ENCODE measurements around the gene ATP10A. TPM values are rescaled to one million over a fixed set of nuclear protein-coding genes. Genes with fewer than 3 reads are reported as not detected.

The ATP10A gene
- total RNA-seq, 2 experiments from 2014 or later = 0.06 TPM; not detected in 1

DNA sequence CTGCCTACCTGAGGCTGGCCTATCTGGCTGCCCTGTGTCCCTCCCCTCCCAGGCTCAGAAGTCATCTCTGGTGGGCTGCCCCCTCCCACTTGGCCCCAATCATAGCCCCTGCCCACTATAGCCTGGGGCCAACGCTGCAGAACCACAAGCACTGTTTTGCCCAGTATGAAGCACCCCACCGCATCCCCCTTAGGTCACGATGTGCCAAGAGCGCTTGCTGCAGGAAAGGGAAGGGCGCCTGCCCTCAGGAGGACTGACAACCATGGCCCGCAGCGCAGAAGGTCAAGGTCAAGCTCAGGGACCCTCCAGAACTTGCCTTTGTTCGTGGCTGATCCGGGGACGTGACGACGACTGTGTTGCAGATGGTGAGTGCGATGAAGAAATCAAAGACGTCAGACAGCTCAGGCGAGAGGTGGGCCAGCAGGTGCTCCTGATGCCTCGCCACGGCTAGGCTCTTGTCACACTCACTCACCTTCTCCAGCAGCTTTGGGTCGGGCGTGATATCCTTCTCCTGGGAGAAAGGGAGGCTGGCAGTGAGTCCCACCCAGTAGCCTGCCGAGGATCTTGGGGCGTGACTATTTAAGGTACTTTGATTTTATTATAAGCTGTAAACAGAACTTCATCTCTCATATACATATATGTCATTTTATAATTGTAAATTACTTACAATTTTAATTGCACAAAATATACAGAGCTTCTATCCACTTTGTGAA lies 146.6 kb downstream of the ATP10A start:
- DNase-seq (ENCODE audit: low spot score) = no peak
- no peaks in the 10 kb centered on the region for H3K4me1 ChIP-seq (ENCODE audit: insufficient read depth, low read length, poor library complexity, severe bottlenecking)
- no TSS peak for BruUV-seq (replicated peaks)
- intact Hi-C loops (cut with micrococcal nuclease; ENCODE audit: unreplicated experiment) = no loop called here
- no peaks in the 10 kb centered on the region for H4K20me1 ChIP-seq (ENCODE audit: insufficient read depth, low read length)
- no peak overlapping the region for H3K27ac ChIP-seq (ENCODE audit: low read depth, low read length, poor library complexity, severe bottlenecking)
- H3K9me2 ChIP-seq (ENCODE audit: insufficient read depth, low read length) = no peaks in the 10 kb centered on the region
- no peaks in the 10 kb centered on the region for H3K36me3 ChIP-seq (ENCODE audit: insufficient read depth, low read length)
- no peak overlapping the region for H3K4me3 ChIP-seq (ENCODE audit: low read depth, low read length, poor library complexity, severe bottlenecking)
- H3K79me2 ChIP-seq (ENCODE audit: insufficient read depth, low read depth, low read length) = no peaks in the 10 kb centered on the region
- ChIA-PET POLR2A (interaction anchor here (0.6 kb wide), 1 partner anchor 131 kb away, joined by 3 read pairs; no protein-coding TSS in a partner anchor), CTCF (ENCODE audit: unreplicated experiment) (no interaction called here)
- no peak overlapping the region for H2AFZ ChIP-seq (ENCODE audit: low read length)
- H3K4me2 ChIP-seq (ENCODE audit: low read length) = no peak overlapping the region
- TF ChIP-seq, protein P1, sequence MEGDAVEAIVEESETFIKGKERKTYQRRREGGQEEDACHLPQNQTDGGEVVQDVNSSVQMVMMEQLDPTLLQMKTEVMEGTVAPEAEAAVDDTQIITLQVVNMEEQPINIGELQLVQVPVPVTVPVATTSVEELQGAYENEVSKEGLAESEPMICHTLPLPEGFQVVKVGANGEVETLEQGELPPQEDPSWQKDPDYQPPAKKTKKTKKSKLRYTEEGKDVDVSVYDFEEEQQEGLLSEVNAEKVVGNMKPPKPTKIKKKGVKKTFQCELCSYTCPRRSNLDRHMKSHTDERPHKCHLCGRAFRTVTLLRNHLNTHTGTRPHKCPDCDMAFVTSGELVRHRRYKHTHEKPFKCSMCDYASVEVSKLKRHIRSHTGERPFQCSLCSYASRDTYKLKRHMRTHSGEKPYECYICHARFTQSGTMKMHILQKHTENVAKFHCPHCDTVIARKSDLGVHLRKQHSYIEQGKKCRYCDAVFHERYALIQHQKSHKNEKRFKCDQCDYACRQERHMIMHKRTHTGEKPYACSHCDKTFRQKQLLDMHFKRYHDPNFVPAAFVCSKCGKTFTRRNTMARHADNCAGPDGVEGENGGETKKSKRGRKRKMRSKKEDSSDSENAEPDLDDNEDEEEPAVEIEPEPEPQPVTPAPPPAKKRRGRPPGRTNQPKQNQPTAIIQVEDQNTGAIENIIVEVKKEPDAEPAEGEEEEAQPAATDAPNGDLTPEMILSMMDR (conservative IDR thresholded peaks at IDR 0.05; ENCODE audit: low read length) = no peak
- H3K9me3 ChIP-seq (ENCODE audit: low read length) = no peaks in the 10 kb centered on the region

DNA sequence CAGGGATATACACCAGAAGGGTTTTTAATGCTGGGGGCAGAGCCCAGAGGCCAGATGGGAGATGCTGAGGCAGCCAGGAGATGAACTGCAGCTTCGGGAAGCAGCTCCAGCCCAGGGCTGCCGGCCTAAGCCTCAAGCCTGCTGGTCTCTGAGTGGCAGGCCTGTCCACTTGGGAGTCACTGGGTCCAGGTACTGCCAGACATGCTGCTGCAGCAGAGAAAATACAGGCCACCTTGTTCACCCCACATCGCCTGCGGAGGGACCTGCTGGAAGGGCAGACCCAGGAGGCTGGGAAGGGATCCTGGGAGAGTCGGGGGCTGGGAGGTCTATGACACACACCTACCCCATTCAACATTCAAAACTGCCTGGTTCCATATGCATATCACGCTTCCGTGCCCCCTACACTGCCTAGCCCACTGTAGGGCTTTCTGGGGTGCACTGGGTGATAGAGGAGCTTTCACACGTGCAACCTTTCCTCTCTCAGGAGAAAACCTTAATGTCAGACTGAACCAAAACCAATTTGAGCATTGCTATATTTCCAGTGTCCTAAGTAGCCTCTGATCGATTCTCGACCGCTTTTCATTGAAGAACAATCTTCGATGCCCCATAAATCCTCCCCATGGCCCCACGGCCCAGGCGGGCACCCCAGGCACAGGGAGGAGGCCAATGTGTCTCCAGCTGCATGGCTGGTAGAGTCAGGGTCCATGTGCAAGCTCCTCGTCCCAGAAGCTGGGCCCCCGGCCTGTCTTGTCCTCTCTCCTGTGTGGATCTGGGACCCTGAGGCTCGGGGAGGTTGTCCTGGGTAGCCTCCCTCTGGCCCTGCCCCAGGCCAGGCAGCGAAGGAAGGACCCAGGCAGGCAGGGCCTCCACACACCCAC lies 147.4 kb downstream of the ATP10A start:
- intact Hi-C loops (cut with micrococcal nuclease; ENCODE audit: unreplicated experiment) = no loop called here
- H3K4me1 ChIP-seq (ENCODE audit: insufficient read depth, low read length, poor library complexity, severe bottlenecking) = no peaks in the 10 kb centered on the region
- no peak overlapping the region for H3K4me2 ChIP-seq (ENCODE audit: low read length)

More for the DNA sequence above, 147.4 kb downstream of the ATP10A start:
- H3K4me3 ChIP-seq (ENCODE audit: low read depth, low read length, poor library complexity, severe bottlenecking) = no peak overlapping the region
- H3K9me3 ChIP-seq (ENCODE audit: low read length) = no peaks in the 10 kb centered on the region
- no peaks in the 10 kb centered on the region for H4K20me1 ChIP-seq (ENCODE audit: insufficient read depth, low read length)
- no peak overlapping the region for H3K27ac ChIP-seq (ENCODE audit: low read depth, low read length, poor library complexity, severe bottlenecking)
- H3K9me2 ChIP-seq (ENCODE audit: insufficient read depth, low read length) = no peaks in the 10 kb centered on the region
- ChIA-PET POLR2A (interaction anchor here (0.6 kb wide), 1 partner anchor 131 kb away, joined by 3 read pairs; no protein-coding TSS in a partner anchor), CTCF (ENCODE audit: unreplicated experiment) (no interaction called here)
- no peak for TF ChIP-seq EZH2phosphoT487 (IDR thresholded peaks at IDR 0.05; ENCODE audit: borderline replicate concordance, low read depth, low read length)
- TF ChIP-seq, protein P1 (conservative IDR thresholded peaks at IDR 0.05; ENCODE audit: low read length) = no peak
- H2AFZ ChIP-seq (ENCODE audit: low read length) = no peak overlapping the region
- DNase-seq (ENCODE audit: low spot score) = no peak
- H3K79me2 ChIP-seq (ENCODE audit: insufficient read depth, low read depth, low read length) = no peaks in the 10 kb centered on the region
- BruUV-seq (replicated peaks) = no TSS peak
- H3K36me3 ChIP-seq (ENCODE audit: insufficient read depth, low read length) = no peaks in the 10 kb centered on the region
